Measurements from ENCODE around the gene LINC00305.

LINC00305 gene

GRCh38 chr18:64110692-64111480 is 38.0 kb downstream of the LINC00305 start:
- Histone ChIP-seq H3K4me1 (ENCODE audit: insufficient read depth, low read length, poor library complexity, severe bottlenecking) (no peaks in the 10 kb centered on the region), H3K36me3 (ENCODE audit: insufficient read depth, low read length) (no peaks in the 10 kb centered on the region), H3K9ac (ENCODE audit: low read depth, low read length, poor library complexity, severe bottlenecking) (no peak overlapping the region), H3K4me3 (ENCODE audit: low read length, poor library complexity, severe bottlenecking) (no peak overlapping the region), H3K9me3 (ENCODE audit: insufficient read depth, low read depth, low read length) (no peaks in the 10 kb centered on the region), H3K4me2 (ENCODE audit: low read depth, low read length, poor library complexity, severe bottlenecking) (no peak overlapping the region), H4K20me1 (ENCODE audit: insufficient read depth, low read length, poor library complexity, severe bottlenecking) (no peaks in the 10 kb centered on the region), H3K27me3 (ENCODE audit: insufficient read depth, low read length, poor library complexity, severe bottlenecking) (no peaks in the 10 kb centered on the region), H3K9me2 (replicated peaks; ENCODE audit: low read depth, low read length) (no peaks in the 10 kb centered on the region; the same call in 1 of the 2 replicates), H2AFZ (ENCODE audit: low read length) (no peak overlapping the region), H3K79me2 (ENCODE audit: insufficient read depth, low read length) (no peaks in the 10 kb centered on the region), H3F3A (ENCODE audit: low read depth) (no peaks in the 10 kb centered on the region)
- TF ChIP-seq CTCF (conservative IDR thresholded peaks at IDR 0.05; ENCODE audit: low read length) (no peak), EZH2phosphoT487 (IDR thresholded peaks at IDR 0.05; ENCODE audit: borderline replicate concordance) (no peak)

GRCh38 chr18:64103986-64104385 is 44.9 kb downstream of the LINC00305 start:
- H3K4me1 ChIP-seq (ENCODE audit: insufficient read depth, low read length, poor library complexity, severe bottlenecking), result no peaks in the 10 kb centered on the region
- no peak overlapping the region for H3K4me3 ChIP-seq (ENCODE audit: low read length, poor library complexity, severe bottlenecking)
- H3K36me3 ChIP-seq (ENCODE audit: insufficient read depth, low read length), result no peaks in the 10 kb centered on the region
- no peak overlapping the region for H2AFZ ChIP-seq (ENCODE audit: low read length)
- H3K9ac ChIP-seq (ENCODE audit: low read depth, low read length, poor library complexity, severe bottlenecking), result no peak overlapping the region
- H3K9me3 ChIP-seq (ENCODE audit: insufficient read depth, low read depth, low read length), result no peaks in the 10 kb centered on the region
- H3K27me3 ChIP-seq (ENCODE audit: insufficient read depth, low read length, poor library complexity, severe bottlenecking), result no peaks in the 10 kb centered on the region
- H3F3A ChIP-seq (ENCODE audit: low read depth), result no peaks in the 10 kb centered on the region
- H3K79me2 ChIP-seq (ENCODE audit: insufficient read depth, low read length), result no peaks in the 10 kb centered on the region
- H3K4me2 ChIP-seq (ENCODE audit: low read depth, low read length, poor library complexity, severe bottlenecking), result no peak overlapping the region
- TF ChIP-seq EZH2phosphoT487 (IDR thresholded peaks at IDR 0.05; ENCODE audit: borderline replicate concordance), result no peak
- TF ChIP-seq CTCF (conservative IDR thresholded peaks at IDR 0.05; ENCODE audit: low read length), result no peak
- no peaks in the 10 kb centered on the region for H3K9me2 ChIP-seq (replicated peaks; ENCODE audit: low read depth, low read length)
- H4K20me1 ChIP-seq (ENCODE audit: insufficient read depth, low read length, poor library complexity, severe bottlenecking), result no peaks in the 10 kb centered on the region

- no peaks in the 10 kb centered on the region for H3K36me3 ChIP-seq (ENCODE audit: insufficient read depth, low read length)
- H4K20me1 ChIP-seq (ENCODE audit: insufficient read depth, low read length, poor library complexity, severe bottlenecking), result no peaks in the 10 kb centered on the region
- H2AFZ ChIP-seq (ENCODE audit: low read length), result no peak overlapping the region
- TF ChIP-seq EZH2phosphoT487 (IDR thresholded peaks at IDR 0.05; ENCODE audit: borderline replicate concordance) (no peak), CTCF (conservative IDR thresholded peaks at IDR 0.05; ENCODE audit: low read length) (no peak)
- H3K4me1 ChIP-seq (ENCODE audit: insufficient read depth, low read length, poor library complexity, severe bottlenecking), result no peaks in the 10 kb centered on the region
- no peaks in the 10 kb centered on the region for H3K27me3 ChIP-seq (ENCODE audit: insufficient read depth, low read length, poor library complexity, severe bottlenecking)
- no peaks in the 10 kb centered on the region for H3K9me2 ChIP-seq (replicated peaks; ENCODE audit: low read depth, low read length)
- H3K9ac ChIP-seq (ENCODE audit: low read depth, low read length, poor library complexity, severe bottlenecking), result no peak overlapping the region
- H3F3A ChIP-seq (ENCODE audit: low read depth), result no peaks in the 10 kb centered on the region
- no peak overlapping the region for H3K4me2 ChIP-seq (ENCODE audit: low read depth, low read length, poor library complexity, severe bottlenecking)
- H3K9me3 ChIP-seq (ENCODE audit: insufficient read depth, low read depth, low read length), result no peaks in the 10 kb centered on the region
- no peaks in the 10 kb centered on the region for H3K79me2 ChIP-seq (ENCODE audit: insufficient read depth, low read length)
- H3K4me3 ChIP-seq (ENCODE audit: low read length, poor library complexity, severe bottlenecking), result no peak overlapping the region
Measured at GRCh38 chr18:64100116-64100922, 48.6 kb downstream of the LINC00305 start.
